ENCODE data around the gene HK1.
"Not testable (repeated sequence)": the region's sequence is repeated elsewhere in the genome, so short reads cannot be mapped to it uniquely, and the experiment has no call there.

HK1 gene

GRCh38 chr10:69259547-69260243, 18.6 kb upstream of the HK1 start:
- no peak for DNase-seq

GRCh38 chr10:69261184-69261583, 17.1 kb upstream of the HK1 start:
- DNase-seq, result no peak

- DNase-seq, result peak; percentile 77
Measured at GRCh38 chr10:69262292-69262751, 16.0 kb upstream of the HK1 start.

- DNase-seq, result no peak
Measured at GRCh38 chr10:69265521-69265920, 12.8 kb upstream of the HK1 start.

GRCh38 chr10:69268761-69269416, 9.4 kb upstream of the HK1 start:
- DNase-seq, result no peak

- no peak for DNase-seq
Measured at GRCh38 chr10:69269761-69270160, 8.5 kb upstream of the HK1 start.

- no peak for DNase-seq
Measured at GRCh38 chr10:69270990-69271389, 7.3 kb upstream of the HK1 start.

- no peak for DNase-seq
Measured at GRCh38 chr10:69272624-69273023, 5.7 kb upstream of the HK1 start.

GRCh38 chr10:69275444-69275843, 2.9 kb upstream of the HK1 start:
- no peak for DNase-seq

GRCh38 chr10:69276503-69276902, 1.8 kb upstream of the HK1 start:
- DNase-seq, result no peak

GRCh38 chr10:69279110-69279509, 814 bp downstream of the HK1 start:
- no peak for DNase-seq

GRCh38 chr10:69281507-69282413, 3.5 kb downstream of the HK1 start:
- DNase-seq, result no peak

GRCh38 chr10:69284402-69284801, 6.1 kb downstream of the HK1 start:
- not testable (repeated sequence) for DNase-seq

GRCh38 chr10:69285699-69286098, 7.4 kb downstream of the HK1 start:
- DNase-seq, result no peak

- no peak for DNase-seq
Measured at GRCh38 chr10:69287181-69287580, 8.9 kb downstream of the HK1 start.

- no peak for DNase-seq
Measured at GRCh38 chr10:69290993-69291392, 12.7 kb downstream of the HK1 start.

- no peak for DNase-seq
Measured at GRCh38 chr10:69292459-69292858, 14.2 kb downstream of the HK1 start.

GRCh38 chr10:69295027-69295636, 16.8 kb downstream of the HK1 start:
- DNase-seq, result no peak

GRCh38 chr10:69303632-69304051, 25.3 kb downstream of the HK1 start:
- DNase-seq, result no peak

- DNase-seq, result no peak
Measured at GRCh38 chr10:69306421-69306820, 28.1 kb downstream of the HK1 start.

- no peak for DNase-seq
Measured at GRCh38 chr10:69307434-69307833, 29.1 kb downstream of the HK1 start.

GRCh38 chr10:69308304-69308703, 30.0 kb downstream of the HK1 start:
- DNase-seq, result not testable (repeated sequence)

- DNase-seq, result no peak
Measured at GRCh38 chr10:69311309-69311708, 33.0 kb downstream of the HK1 start.

Data from activated CD4-positive, alpha-beta T cell treated with anti-CD3 and anti-CD28 coated beads, Interleukin-10, Interleukin-2, amounts not matched to agents 100 ng/mL and 50 ng/mL, durations not matched to agents 16 hours and 8 hours (primary cell).